CD8-positive, alpha-beta memory T cell (primary cell): Measurements from ENCODE around the gene KCNQ5. TPM values are rescaled to one million over a fixed set of nuclear protein-coding genes. Genes with fewer than 3 reads are reported as not detected.

Source experiments
- CTCF ChIA-PET: fragments of 350-600 bp; sonication (Branson Sonifier 250); formaldehyde crosslinking; loops from one replicate; lab custom pipeline; 2021; ENCODE audit warnings: antibody characterized with exemption; lab: Charles Lee
- POLR2A ChIA-PET: fragments of 350-600 bp; sonication (Branson Sonifier 250); formaldehyde crosslinking; loops from one replicate; lab custom pipeline; 2021; ENCODE audit warnings: antibody characterized with exemption; lab: Charles Lee
- DNase-seq, 5 donors: peaks; one replicate each; pipeline versions ENCODE4 v3.0.0 to v3.0.0-alpha.2; 2020 to 2022; ENCODE audit warnings: mixed read lengths in 1 of 5
- H3K27ac ChIP-seq: one replicate; pipeline ENCODE4 v1.7.0; 2013; ENCODE audit warnings: low read depth, mild to moderate bottlenecking, low read length, moderate library complexity
- H3K27me3 ChIP-seq: 2 replicates; pipeline ENCODE4 v1.7.0; 2013; ENCODE audit warnings: low read length, mild to moderate bottlenecking; ENCODE audit not compliant: insufficient read depth, poor library complexity, severe bottlenecking
- H3K36me3 ChIP-seq: 2 replicates; pipeline ENCODE4 v1.7.0; 2013; ENCODE audit warnings: mild to moderate bottlenecking, low read length, moderate library complexity; ENCODE audit not compliant: insufficient read depth
- H3K4me1 ChIP-seq: 2 replicates; pipeline ENCODE4 v1.7.0; 2013; ENCODE audit warnings: mild to moderate bottlenecking, low read length, moderate library complexity; ENCODE audit not compliant: insufficient read depth
- H3K4me3 ChIP-seq: 2 replicates; pipeline ENCODE4 v1.7.0; 2013; ENCODE audit warnings: mild to moderate bottlenecking, low read length
- H3K9me3 ChIP-seq: 2 replicates; pipeline ENCODE4 v1.7.0; 2013; ENCODE audit warnings: mild to moderate bottlenecking, low read length
- H3K27ac Mint-ChIP-seq, 8 donors: one replicate each; pipeline ENCODE4 v1.8.0; 2020 to 2021; ENCODE audit warnings: mixed read lengths in 8 of 8, mild to moderate bottlenecking in 6 of 8, inconsistent platforms in 3 of 8, moderate library complexity in 3 of 8
- H3K27me3 Mint-ChIP-seq, 2 donors: one replicate each; pipeline ENCODE4 v1.8.0; 2020 to 2021; ENCODE audit warnings: mixed read lengths in 2 of 2, mild to moderate bottlenecking in 1 of 2, moderate library complexity in 1 of 2
- H3K36me3 Mint-ChIP-seq, 3 donors: one replicate each; pipeline ENCODE4 v1.8.0; 2020 to 2021; ENCODE audit warnings: mixed read lengths in 3 of 3, inconsistent platforms in 1 of 3, mild to moderate bottlenecking in 1 of 3
- H3K4me1 Mint-ChIP-seq, 3 donors: one replicate each; pipeline ENCODE4 v1.8.0; 2020 to 2021; ENCODE audit warnings: mixed read lengths in 3 of 3, inconsistent platforms in 1 of 3, mild to moderate bottlenecking in 1 of 3
- H3K4me3 Mint-ChIP-seq, 7 donors: one replicate each; pipeline ENCODE4 v1.8.0; 2020 to 2021; ENCODE audit warnings: mixed read lengths in 7 of 7, mild to moderate bottlenecking in 6 of 7, moderate library complexity in 4 of 7, inconsistent platforms in 2 of 7
- H3K9me3 Mint-ChIP-seq, 5 donors: one replicate each; pipeline ENCODE4 v1.8.0; 2020 to 2022; ENCODE audit warnings: mixed read lengths in 5 of 5, mild to moderate bottlenecking in 3 of 5, moderate library complexity in 2 of 5, inconsistent platforms in 1 of 5
- polyA plus RNA-seq: library from polyadenylated mRNA; unstranded; fragments of 300-500 nt; fragmentation: Illumina TruSeq; gene quantifications from one replicate; pipeline ENCODE4 v1.2.3, GENCODE V29; 2021
- total RNA-seq, 2 experiments: library from RNA; stranded (reverse); gene quantifications; one replicate each; pipeline ENCODE4 v1.2.3, GENCODE V29; 2021

KCNQ5 gene
- total and polyA plus RNA-seq, 3 experiments from 2014 or later = 0.85 to 8.5 (median 7.9) TPM

GRCh38 chr6:72755752-72756151 lies 133.9 kb downstream of the KCNQ5 start:
- Mint-ChIP-seq H3K4me3 (no peak overlapping the region), H3K9me3 (peaks cover 0 to 3% (median 0%) of the 10 kb centered on the region in 5 donors), H3K27ac (no peak overlapping the region), H3K36me3 (peaks cover 0 to 5% (median 0%) of the 10 kb centered on the region in 3 donors), H3K4me1 (no peaks in the 10 kb centered on the region), H3K27me3 (no peaks in the 10 kb centered on the region)
- H3K27ac ChIP-seq = no peak overlapping the region
- H3K27me3 ChIP-seq = no peaks in the 10 kb centered on the region
- ChIA-PET POLR2A (no interaction called here), CTCF (no interaction called here)
- no peaks in the 10 kb centered on the region for H3K4me1 ChIP-seq
- no peaks in the 10 kb centered on the region for H3K9me3 ChIP-seq
- no peak overlapping the region for H3K4me3 ChIP-seq
- no peaks in the 10 kb centered on the region for H3K36me3 ChIP-seq
- DNase-seq = no peak

GRCh38 chr6:72757048-72757447 lies 135.2 kb downstream of the KCNQ5 start:
- Mint-ChIP-seq H3K27me3 (no peaks in the 10 kb centered on the region), H3K36me3 (peaks cover 0 to 5% (median 0%) of the 10 kb centered on the region in 3 donors), H3K4me1 (no peaks in the 10 kb centered on the region), H3K27ac (no peak overlapping the region), H3K9me3 (peaks cover 0 to 3% (median 0%) of the 10 kb centered on the region in 5 donors), H3K4me3 (no peak overlapping the region)
- H3K36me3 ChIP-seq = no peaks in the 10 kb centered on the region
- CTCF ChIA-PET = no interaction called here
- no peaks in the 10 kb centered on the region for H3K4me1 ChIP-seq
- H3K27ac ChIP-seq = no peak overlapping the region
- DNase-seq = no peak
- H3K27me3 ChIP-seq = no peaks in the 10 kb centered on the region
- no peaks in the 10 kb centered on the region for H3K9me3 ChIP-seq
- POLR2A ChIA-PET = no interaction called here
- H3K4me3 ChIP-seq = no peak overlapping the region

GRCh38 chr6:72757926-72758325 lies 136.1 kb downstream of the KCNQ5 start:
- ChIA-PET CTCF (no interaction called here), POLR2A (no interaction called here)
- H3K4me1 Mint-ChIP-seq = no peaks in the 10 kb centered on the region
- no peaks in the 10 kb centered on the region for H3K27me3 Mint-ChIP-seq
- no peaks in the 10 kb centered on the region for H3K4me1 ChIP-seq
- peaks cover 0 to 3% (median 0%) of the 10 kb centered on the region in 5 donors for H3K9me3 Mint-ChIP-seq
- H3K27ac Mint-ChIP-seq = no peak overlapping the region
- H3K4me3 ChIP-seq = no peak overlapping the region
- no peaks in the 10 kb centered on the region for H3K27me3 ChIP-seq
- no peak for DNase-seq
- no peaks in the 10 kb centered on the region for H3K36me3 ChIP-seq
- no peaks in the 10 kb centered on the region for H3K9me3 ChIP-seq
- no peak overlapping the region for H3K27ac ChIP-seq
- H3K36me3 Mint-ChIP-seq = peaks cover 0 to 5% (median 0%) of the 10 kb centered on the region in 3 donors
- H3K4me3 Mint-ChIP-seq = no peak overlapping the region

GRCh38 chr6:72758901-72759300 lies 137.0 kb downstream of the KCNQ5 start:
- H3K36me3 ChIP-seq = no peaks in the 10 kb centered on the region
- H3K27me3 Mint-ChIP-seq = no peaks in the 10 kb centered on the region
- no peak for DNase-seq
- CTCF ChIA-PET = no interaction called here
- H3K36me3 Mint-ChIP-seq = peaks cover 0 to 5% (median 0%) of the 10 kb centered on the region in 3 donors
- H3K27ac ChIP-seq = no peak overlapping the region
- H3K4me3 ChIP-seq = no peak overlapping the region
- H3K27me3 ChIP-seq = no peaks in the 10 kb centered on the region
- H3K9me3 ChIP-seq = no peaks in the 10 kb centered on the region
- POLR2A ChIA-PET = no interaction called here
- H3K4me1 ChIP-seq = no peaks in the 10 kb centered on the region
- H3K27ac Mint-ChIP-seq = no peak overlapping the region
- no peak overlapping the region for H3K4me3 Mint-ChIP-seq
- H3K9me3 Mint-ChIP-seq = peaks cover 0 to 3% (median 0%) of the 10 kb centered on the region in 5 donors
- H3K4me1 Mint-ChIP-seq = no peaks in the 10 kb centered on the region

- no peaks in the 10 kb centered on the region for H3K9me3 Mint-ChIP-seq
- Histone ChIP-seq H3K27ac (no peak overlapping the region), H3K4me3 (no peak overlapping the region), H3K36me3 (no peaks in the 10 kb centered on the region), H3K27me3 (no peaks in the 10 kb centered on the region), H3K9me3 (no peaks in the 10 kb centered on the region), H3K4me1 (no peaks in the 10 kb centered on the region)
- no peaks in the 10 kb centered on the region for H3K4me1 Mint-ChIP-seq
- no peaks in the 10 kb centered on the region for H3K36me3 Mint-ChIP-seq
- no peak for DNase-seq
- CTCF ChIA-PET = no interaction called here
- no peaks in the 10 kb centered on the region for H3K27me3 Mint-ChIP-seq
- H3K27ac Mint-ChIP-seq = peak overlapping the region in 1 of 8 donors; percentile 44
- POLR2A ChIA-PET = no interaction called here
- no peak overlapping the region for H3K4me3 Mint-ChIP-seq
Measured at GRCh38 chr6:72760114-72760793, 138.4 kb downstream of the KCNQ5 start.

GRCh38 chr6:72761761-72762160 lies 139.9 kb downstream of the KCNQ5 start:
- Mint-ChIP-seq H3K4me1 (no peaks in the 10 kb centered on the region), H3K9me3 (no peaks in the 10 kb centered on the region), H3K27ac (peak overlapping the region in 1 of 8 donors; percentile 6), H3K4me3 (no peak overlapping the region), H3K36me3 (no peaks in the 10 kb centered on the region), H3K27me3 (no peaks in the 10 kb centered on the region)
- no peak for DNase-seq
- CTCF ChIA-PET = no interaction called here
- H3K27me3 ChIP-seq = no peaks in the 10 kb centered on the region
- no peak overlapping the region for H3K27ac ChIP-seq
- no peaks in the 10 kb centered on the region for H3K9me3 ChIP-seq
- no peak overlapping the region for H3K4me3 ChIP-seq
- H3K4me1 ChIP-seq = no peaks in the 10 kb centered on the region
- no peaks in the 10 kb centered on the region for H3K36me3 ChIP-seq
- POLR2A ChIA-PET = no interaction called here

GRCh38 chr6:72769459-72770125 lies 147.7 kb downstream of the KCNQ5 start:
- Histone ChIP-seq H3K27me3 (no peaks in the 10 kb centered on the region), H3K4me1 (no peaks in the 10 kb centered on the region), H3K4me3 (no peak overlapping the region), H3K9me3 (no peaks in the 10 kb centered on the region), H3K36me3 (no peaks in the 10 kb centered on the region), H3K27ac (no peak overlapping the region)
- H3K4me1 Mint-ChIP-seq = no peaks in the 10 kb centered on the region
- DNase-seq = no peak
- H3K9me3 Mint-ChIP-seq = no peaks in the 10 kb centered on the region
- H3K27ac Mint-ChIP-seq = no peak overlapping the region
- ChIA-PET CTCF (no interaction called here), POLR2A (no interaction called here)
- H3K27me3 Mint-ChIP-seq = no peaks in the 10 kb centered on the region
- no peaks in the 10 kb centered on the region for H3K36me3 Mint-ChIP-seq
- H3K4me3 Mint-ChIP-seq = no peak overlapping the region

GRCh38 chr6:72770959-72771358 lies 149.1 kb downstream of the KCNQ5 start:
- H3K36me3 Mint-ChIP-seq = no peaks in the 10 kb centered on the region
- Histone ChIP-seq H3K4me3 (no peak overlapping the region), H3K27ac (no peak overlapping the region), H3K9me3 (no peaks in the 10 kb centered on the region), H3K36me3 (no peaks in the 10 kb centered on the region), H3K27me3 (no peaks in the 10 kb centered on the region), H3K4me1 (no peaks in the 10 kb centered on the region)
- no peak overlapping the region for H3K4me3 Mint-ChIP-seq
- no peaks in the 10 kb centered on the region for H3K9me3 Mint-ChIP-seq
- ChIA-PET CTCF (no interaction called here), POLR2A (no interaction called here)
- no peaks in the 10 kb centered on the region for H3K4me1 Mint-ChIP-seq
- DNase-seq = no peak
- H3K27ac Mint-ChIP-seq = no peak overlapping the region
- no peaks in the 10 kb centered on the region for H3K27me3 Mint-ChIP-seq
